ENCODE data around the gene CEP95.

The CEP95 gene

DNA sequence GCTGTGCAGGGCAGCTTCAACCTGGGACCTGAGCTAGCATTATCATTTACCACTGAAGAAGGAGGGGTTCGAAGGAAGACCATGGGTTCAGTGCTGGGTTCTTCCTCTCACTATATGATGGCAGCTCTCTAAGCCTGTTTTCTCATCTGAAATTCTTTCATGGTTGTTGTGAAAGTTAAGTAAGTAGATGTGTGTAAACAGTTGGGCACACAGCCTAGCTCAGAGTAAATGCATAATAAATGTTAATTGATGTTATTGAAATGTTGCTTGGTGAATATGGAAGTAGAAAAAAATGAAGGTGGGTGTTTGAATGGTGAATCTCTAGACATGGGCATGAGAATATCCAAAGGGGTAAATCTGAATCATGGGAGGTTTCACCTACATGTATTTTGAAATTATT lies 9.1 kb downstream of the CEP95 start:
- no peak for DNase-seq (ENCODE audit: low spot score)

DNA sequence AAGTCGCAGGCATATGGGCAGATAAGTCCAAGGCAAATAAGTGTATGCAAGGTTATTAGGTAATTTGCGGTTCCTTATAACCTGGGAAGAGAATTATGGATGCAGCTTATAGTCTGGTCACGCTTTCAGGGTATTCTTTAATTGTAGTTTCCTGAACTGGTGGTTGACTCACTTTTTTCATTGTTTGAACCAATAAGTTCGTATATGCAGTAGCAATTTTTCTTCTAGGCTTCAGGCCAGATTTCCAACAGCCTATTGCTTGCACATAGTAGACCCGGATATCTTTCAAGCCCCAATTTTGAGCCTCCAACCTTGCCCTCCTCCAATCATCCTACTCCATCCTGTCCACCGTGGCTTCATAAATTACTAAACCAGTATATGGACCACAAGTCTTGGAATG lies 12.8 kb downstream of the CEP95 start:
- DNase-seq (ENCODE audit: low spot score) = no peak

DNA sequence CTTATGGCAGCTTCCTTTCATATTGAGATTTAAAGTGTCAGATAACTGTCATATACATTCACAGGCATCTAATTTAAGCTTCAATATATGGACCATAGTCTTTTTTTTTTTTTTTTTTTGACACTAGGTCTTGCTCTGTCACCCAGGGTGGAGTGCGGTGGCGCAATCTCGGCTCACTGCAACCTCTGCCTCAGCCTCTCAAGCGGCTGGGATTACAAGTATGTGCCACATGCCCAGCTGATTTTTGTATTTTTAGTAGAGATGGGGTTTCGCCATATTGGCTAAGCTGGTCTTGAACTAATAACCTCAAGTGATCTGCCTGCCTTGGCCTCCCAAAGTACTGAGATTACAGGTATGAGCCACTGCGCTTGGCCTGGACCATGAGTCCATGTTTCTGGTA lies 13.6 kb downstream of the CEP95 start:
- no peak for DNase-seq (ENCODE audit: low spot score)

DNA sequence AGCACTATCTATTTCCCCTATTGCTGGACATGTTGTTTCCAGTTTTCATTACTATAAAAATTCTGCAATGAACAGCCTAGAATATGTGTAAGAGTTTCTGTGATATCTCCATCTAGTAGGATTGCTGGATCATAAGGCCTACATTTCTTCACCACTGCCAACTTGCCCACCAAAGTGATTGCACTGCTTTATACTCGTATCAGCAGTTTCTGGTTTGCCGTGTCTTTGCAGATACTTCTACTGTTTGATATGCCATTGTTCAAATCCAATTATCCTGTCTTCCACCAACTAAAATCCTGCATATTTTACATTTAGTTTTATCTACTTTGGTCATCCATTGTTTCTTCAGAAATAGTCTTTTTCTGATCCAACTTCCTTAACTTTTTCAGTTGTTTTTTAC lies 21.1 kb downstream of the CEP95 start:
- no peak for DNase-seq (ENCODE audit: low spot score)

DNA sequence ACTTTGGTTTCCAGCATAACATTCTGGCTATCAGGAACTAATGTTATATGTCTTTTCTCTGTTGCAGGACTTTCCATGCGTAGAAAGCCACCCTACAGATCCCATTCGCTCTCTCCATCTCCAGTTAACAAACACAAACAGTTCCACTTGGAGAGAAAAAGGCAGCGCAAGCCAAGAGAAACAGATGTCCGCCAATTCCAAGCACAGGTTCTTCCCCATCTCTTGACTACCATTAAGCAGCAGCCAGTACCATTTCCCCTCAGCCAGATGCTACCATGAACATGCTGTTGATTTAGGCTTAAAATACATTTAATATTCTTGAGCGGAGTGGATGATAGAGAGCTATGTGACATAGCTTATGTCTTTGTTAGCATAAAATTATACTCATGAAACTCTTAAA lies 22.4 kb downstream of the CEP95 start:
- DNase-seq (ENCODE audit: low spot score) = no peak

DNA sequence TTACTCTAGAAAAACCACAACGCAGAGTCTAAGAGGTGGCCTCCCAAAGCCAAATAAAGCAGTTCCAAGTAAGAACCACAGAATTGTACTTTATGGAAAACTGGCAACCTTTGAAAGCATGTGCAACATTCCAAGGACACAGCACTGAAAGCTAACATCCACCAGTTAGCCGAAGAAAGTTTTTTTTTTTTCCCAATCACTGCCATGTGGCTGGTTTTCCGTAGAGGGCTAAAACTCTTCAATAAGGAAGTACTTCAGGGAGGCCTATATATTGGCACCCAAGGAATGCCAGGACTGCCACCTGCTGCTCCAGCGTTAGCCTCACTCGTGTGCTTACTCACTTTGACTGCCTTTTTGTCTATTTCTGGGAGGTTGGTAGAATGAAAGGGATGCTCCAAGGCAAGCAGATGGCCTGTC lies 25.2 kb downstream of the CEP95 start:
- DNase-seq (ENCODE audit: low spot score) = no peak

DNA sequence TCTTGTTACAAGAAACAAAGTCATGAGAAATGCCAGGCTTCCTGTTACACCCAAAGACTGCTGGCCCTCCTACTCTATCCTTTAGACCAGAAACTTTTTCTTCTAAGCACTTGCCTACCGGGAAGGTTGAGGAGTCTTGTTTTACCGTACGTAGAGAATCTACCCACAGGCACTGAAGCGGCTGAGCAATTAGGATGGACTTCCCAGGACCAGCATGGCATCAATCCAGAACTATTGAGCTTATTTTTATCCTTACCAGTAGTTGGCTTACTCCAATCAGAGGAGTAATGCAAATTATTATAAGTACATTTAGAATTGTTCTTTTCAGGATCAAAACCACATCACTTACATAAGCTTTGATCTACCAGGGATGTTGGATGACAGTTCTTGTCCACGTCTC lies 25.6 kb downstream of the CEP95 start:
- DNase-seq (ENCODE audit: low spot score) = no peak

DNA sequence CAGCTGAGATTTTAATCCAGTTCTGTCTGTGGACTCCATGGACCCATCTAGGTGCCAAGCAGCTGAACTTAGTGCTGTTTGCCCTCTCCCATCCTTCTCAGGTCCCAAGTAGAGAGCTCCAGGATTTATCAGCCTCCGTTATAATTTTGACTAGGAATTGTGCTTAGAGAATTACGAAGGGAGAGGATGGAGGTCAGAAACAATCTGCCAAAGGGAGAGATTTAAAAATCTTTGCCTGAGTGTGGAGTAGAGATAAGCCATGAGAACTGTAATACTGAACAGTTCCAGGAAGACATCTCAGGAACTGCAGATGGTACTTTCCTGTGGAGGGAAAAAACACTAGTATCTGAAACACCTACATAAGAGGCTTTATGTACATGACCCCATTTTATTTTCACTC lies 27.0 kb downstream of the CEP95 start:
- DNase-seq (ENCODE audit: low spot score) = no peak

DNA sequence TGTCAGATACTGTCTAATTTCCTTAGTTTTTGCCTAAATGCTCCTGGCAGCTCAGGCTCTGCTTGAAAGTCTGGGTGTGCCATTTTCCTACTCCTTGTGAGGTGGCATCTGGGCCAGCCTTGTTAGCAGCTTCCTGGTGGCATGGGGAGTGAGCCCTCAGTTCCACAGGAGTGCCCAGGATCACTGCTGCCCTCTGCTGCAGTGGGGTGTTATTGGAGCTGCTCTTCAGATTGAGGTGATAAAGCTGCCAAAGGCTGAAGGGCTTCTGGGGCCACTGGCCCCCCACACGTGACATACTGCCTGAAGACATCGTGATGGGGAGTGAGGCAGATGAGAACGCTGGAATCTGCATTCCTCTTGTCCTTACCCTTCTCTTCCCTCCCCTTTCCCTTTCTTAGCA lies 27.4 kb downstream of the CEP95 start:
- DNase-seq (ENCODE audit: low spot score) = no peak

DNA sequence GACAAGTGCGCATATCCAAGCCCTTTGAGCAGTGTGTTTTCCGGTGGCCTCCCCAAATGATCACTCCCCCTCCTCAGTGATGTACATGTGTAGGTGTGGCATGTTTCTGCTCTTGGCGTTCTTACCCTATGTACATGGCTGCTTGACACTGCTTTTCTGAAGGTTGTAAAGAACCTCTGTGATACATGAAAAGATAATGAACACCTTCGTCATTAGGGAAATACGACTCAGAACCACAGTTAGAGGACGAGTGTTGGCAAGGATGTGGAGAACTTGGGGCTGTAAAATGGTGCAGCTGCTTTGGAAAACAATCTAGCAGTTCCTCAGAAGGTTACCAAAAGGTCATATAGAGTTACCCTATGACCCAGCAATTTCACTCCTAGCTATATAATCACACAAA lies 28.6 kb downstream of the CEP95 start:
- no peak for DNase-seq (ENCODE audit: low spot score)

DNA sequence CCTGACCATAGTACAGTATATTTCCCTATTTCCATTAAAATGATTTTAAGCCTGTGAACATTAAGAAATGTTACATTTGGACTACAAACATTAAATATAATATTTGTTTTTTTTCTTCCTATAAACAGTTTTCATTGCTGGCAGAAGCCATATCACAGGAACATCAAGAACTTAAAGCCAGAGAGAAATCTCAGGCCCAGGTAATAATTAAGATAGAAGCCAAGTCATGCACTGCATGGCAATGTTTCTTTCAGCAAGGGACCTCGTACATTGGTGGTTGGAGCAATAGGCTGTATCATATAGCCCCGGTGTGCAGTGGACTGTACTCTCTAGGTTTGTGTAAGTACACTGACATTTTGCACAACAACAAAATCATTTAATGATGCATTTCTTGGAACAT lies 30.1 kb downstream of the CEP95 start:
- DNase-seq (ENCODE audit: low spot score) = no peak

DNA sequence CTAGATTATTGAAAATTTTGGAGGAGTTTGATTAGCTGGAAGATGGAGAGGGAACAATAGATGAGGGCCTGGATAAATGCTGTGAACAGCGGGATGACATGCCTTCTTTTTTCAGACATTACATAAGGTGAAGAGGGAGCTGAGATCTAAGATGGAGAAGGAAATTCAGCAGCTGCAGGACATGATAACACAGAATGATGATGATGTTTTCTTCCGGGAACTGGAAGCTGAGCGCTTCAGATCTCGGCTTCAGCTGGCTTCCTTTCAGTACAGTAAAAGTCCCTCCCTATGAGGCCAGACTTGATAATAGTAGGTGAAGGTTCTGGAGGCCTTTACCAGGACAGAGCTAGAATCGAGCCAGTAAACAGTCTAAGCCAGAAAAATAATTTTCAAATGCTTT lies 30.7 kb downstream of the CEP95 start:
- no peak for DNase-seq (ENCODE audit: low spot score)

DNA sequence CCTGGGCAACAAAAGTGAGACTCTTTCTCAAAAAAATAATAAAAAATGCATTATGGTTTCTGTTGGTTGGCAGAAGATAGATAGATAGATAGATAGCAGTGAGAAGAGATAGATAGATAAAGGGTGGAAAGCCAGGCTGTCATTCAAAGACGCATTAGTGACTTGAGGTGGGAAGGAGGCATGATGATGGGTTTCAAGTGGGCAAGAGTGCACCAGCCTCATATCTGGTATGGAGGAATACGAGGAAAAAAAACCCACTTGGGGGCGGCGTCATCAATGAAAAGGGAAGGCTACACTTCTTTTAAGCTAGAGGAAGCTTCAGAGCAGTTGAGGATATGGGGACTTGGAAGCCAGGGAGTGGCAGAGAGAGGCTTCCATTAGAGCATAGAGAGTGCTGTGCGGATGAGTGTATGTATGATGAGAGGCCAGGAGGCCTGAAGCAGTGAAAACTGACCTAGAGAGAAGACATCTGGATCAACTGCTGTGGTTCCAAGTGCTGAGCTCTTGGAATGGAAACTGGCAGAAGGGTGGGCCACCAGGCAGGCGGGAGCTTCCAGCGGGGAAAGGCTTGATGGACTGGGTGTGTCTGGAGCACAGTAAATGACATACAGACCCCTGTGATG lies 31.8 kb downstream of the CEP95 start:
- no peak for DNase-seq (ENCODE audit: low spot score)

DNA sequence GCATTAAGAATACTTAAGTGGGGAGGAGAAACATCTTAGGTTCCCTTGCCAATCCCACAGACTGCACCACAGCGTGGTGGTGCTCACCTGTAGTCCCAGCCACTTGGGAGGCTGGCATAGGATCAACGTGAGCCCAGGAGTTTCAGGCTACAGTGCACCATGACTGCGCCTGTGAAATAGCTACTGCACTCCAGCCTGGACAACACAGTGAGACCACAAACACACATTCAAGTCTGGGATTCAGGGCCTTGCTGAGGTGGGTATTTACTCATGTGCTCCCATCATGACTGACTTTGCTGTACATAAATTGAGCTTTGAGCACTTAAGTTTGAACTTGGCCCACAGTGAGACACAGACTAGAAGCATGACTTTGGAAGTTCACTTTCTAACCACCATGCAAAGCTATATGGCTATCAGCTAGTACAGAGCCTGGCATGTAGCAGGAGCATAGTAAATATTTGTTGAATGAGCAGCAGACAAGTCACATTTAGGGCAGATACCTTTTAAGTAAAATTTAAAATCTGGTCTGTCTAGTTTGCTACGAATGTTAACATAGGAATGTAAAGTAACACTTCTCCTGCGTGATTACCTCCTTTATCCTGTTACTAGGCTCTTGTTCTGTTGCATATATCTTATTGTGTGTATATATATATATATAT lies 33.5 kb downstream of the CEP95 start:
- no peak for DNase-seq (ENCODE audit: low spot score)

DNA sequence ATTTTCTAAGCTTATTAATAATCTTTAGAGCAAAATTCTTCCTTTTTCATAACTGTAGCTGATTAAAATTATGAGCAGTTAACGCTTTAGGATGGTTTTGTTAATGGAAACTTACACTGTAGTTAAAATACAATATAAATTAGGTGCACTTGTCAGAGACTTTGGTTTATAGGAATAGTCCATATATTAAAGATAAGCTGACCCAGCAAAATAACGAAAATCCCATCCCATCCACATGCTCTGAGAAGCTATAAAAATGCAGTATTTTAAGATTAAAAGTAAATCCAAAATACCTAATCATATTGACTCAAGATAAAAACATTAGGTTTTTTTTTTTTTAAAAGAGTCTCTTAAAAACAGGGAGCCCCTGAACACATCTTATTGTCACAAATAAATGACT lies 38.0 kb downstream of the CEP95 start:
- DNase-seq (ENCODE audit: low spot score) = no peak

DNA sequence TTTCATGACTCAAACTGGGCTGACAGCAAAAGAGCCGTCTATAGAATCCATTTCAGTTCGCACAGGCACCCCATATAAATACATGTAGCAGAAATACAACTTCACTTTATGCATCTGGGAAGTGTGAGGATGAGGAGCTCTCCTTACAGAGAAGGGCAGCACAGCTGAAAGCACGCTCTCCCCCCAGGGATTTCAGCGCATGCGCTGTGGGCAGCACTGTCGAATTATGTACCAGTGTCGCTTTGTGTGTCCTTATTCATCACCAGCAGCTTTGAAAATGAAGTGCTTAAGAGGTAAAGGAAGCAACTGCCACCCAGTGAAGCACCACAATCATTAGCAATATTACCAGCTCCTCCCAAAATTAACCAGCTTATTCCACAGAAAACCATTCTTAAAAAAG lies 39.9 kb downstream of the CEP95 start:
- DNase-seq (ENCODE audit: low spot score) = no peak

DNA sequence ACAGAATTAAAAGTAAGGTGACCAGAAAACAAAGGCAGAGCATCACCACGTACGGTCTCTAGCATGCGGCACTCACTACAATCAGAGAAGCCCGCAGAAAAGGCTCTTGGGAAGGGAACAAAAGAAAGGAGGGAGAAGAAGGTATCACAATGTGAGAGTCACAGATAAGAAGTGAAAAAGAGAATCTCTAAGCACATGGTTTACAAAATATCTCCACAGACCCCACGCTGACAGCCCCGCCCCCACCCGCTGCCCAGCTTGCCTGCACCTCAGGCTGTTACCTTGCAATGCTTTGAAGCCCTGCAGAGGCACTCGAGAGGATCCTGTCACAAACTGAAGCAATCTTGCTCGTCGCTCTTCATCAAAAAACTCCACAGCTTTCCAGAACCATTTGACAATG lies 40.5 kb downstream of the CEP95 start:
- peak; percentile 41 for DNase-seq (ENCODE audit: low spot score)

DNA sequence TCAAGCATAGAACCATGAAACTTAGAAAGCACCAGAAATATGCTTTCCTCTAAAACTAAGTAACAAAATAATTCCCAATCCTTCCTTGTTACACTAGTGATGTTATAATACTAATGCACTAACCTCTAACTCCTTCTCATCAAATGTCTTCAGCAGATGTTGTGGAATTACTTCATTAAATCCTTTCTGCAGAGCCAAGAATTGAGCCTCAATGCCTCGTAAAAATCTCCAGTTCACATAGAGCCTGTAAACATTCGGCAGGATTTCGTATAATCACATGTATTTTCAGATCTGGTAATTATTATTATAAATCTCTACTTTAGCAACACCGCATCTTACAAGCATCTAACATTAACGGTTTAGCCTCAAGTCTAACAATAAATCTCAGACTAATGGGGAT lies 44.7 kb downstream of the CEP95 start:
- DNase-seq (ENCODE audit: low spot score) = no peak

DNA sequence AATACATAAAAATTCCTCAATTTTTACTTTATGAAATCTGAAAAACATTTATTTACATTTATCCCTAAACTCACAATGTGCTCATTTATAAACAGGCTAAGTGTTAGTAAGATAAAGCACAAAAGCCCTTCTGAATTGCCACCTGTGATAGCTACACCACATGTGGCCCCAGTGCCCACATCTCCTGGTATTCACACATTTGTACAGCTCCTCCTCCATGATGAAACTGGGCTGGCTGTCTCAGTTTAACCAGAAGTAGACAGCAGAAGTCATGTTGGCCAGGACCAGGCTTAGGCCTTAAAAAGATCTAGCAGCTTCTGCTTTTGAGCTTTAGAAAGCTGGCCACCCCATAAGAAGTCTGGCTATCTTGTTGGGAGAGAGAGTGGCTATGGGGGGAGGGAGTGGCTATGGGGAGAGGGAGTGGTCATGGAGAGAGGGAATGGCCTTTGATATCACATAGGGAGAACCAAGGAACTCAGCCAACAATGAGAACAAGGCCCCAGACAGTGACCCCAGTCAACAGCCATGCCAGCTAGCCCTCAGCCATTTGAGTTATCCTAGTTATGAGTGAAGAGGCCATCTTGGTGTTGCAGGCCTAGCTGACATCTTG lies 47.4 kb downstream of the CEP95 start:
- DNase-seq (ENCODE audit: low spot score) = no peak

DNA sequence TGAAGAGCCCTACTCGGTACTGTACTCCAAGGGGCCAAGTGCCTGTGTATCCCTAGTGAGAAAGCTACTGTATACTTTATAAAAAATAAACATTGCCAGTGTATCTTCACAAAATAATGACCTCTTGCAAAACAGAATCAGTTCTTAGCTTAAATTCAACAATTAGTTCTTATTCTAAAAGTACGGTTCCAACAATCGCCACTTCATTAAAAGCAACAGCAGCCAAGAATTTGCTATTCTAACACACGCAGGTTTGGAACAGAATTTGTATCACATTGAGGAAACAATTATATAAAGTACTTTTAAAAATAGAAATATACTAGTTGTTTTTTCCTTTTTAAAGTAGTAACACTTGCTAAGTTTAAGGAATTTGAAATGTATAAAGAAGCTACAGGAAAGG lies 48.5 kb downstream of the CEP95 start:
- DNase-seq (ENCODE audit: low spot score) = no peak

DNA sequence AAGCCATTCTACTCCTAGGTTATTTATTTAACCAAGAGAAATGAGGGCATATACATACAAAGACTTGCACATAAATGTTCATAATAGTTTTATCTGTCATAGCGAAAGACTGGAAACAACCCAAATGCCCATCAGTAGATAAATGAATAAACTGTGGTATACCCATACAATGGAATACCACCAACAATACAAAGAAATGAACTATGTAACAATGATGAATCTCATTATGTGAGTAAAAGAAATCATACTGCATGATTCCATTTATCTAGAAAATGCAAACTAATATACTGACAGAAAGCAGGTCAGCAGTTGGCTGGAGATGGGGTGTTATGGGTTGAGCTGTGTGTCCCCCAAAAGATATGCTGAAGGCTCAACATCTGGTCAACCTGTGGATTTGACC lies 57.3 kb downstream of the CEP95 start:
- DNase-seq (ENCODE audit: low spot score) = no peak

DNA sequence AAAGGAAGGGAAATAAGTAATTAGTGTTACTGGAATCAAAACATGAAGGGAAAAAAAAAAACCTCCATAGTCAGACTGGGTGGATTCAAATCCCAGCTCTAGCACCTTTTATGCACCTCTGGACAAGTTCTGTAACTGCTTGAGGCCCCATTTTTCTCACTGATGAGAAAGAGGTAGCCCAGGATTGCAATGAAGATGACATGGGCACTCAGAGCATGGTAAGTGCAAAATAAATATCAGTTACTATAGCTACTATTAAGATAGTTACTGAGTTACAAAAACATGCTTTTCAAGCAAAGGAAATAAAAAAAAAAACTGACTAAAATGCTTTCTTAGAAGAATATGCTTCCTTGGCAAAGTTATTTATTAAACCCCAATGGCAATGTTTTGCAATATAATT lies 58.8 kb downstream of the CEP95 start:
- no peak for DNase-seq (ENCODE audit: low spot score)

DNA sequence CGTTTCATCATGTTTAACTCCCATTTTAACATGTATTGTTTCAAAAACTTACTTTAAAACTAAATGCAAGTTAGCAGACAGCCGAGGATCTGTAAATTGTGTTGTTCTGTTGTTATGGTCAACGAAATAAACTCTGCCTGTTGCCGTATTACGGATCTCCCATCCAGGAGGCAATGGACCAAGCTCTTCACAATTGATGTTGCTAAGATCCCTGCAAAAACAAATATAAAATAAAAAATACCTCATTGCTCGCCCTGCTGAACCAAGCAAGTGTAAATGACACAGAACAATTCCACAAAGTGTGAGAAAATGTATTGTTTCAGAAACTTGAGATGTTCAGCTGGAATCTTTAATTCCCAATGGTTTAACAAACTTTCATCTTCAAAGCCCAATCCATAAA lies 65.0 kb downstream of the CEP95 start:
- DNase-seq (ENCODE audit: low spot score) = no peak

DNA sequence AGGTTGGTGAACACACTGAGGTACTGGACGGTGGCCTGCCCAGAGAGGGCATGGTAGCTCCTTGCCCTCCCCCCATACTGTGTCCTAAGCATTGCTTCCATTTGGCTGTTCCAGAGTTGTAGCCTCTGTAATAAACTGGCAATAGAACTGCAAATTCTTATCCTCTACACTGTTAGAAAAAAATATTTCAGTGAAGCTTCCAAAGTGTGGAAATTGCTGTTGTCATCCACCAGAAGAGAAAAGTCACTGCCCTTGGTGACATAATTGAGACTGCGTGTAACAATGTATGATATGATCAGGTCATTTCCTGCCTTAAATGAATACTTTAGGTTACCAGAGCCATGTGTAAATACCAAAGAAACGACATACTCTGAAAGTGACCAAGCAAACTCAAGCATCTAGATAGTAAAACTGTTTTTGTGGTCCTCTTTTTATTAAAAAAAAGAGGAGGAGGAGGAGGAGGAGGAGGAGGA lies 65.9 kb downstream of the CEP95 start:
- no peak for DNase-seq (ENCODE audit: low spot score)

Measured in iPS-NIHi11 (cell line).